Subcutaneous abdominal adipose tissue (tissue), 5 donors: ENCODE measurements around the gene L3MBTL2.

Source experiments
- H3K27ac ChIP-seq: one replicate; pipeline ENCODE4 v1.7.0; 2013; ENCODE audit warnings: low read depth, mild to moderate bottlenecking, inconsistent platforms, low read length, moderate library complexity
- H3K27me3 ChIP-seq, 5 donors: one replicate each; pipeline ENCODE4 v1.7.0; 2013; ENCODE audit warnings: low read length in 5 of 5, inconsistent platforms in 1 of 5; ENCODE audit not compliant: control insufficient read depth in 5 of 5, insufficient read depth in 4 of 5
- H3K36me3 ChIP-seq, 5 donors: one replicate each; pipeline ENCODE4 v1.7.0; 2013; ENCODE audit warnings: low read length in 5 of 5; ENCODE audit not compliant: control insufficient read depth in 5 of 5, insufficient read depth in 5 of 5
- H3K4me1 ChIP-seq, 5 donors: one replicate each; pipeline ENCODE4 v1.7.0; 2013; ENCODE audit warnings: low read length in 5 of 5, mild to moderate bottlenecking in 3 of 5, moderate library complexity in 1 of 5; ENCODE audit not compliant: control insufficient read depth in 5 of 5, insufficient read depth in 5 of 5
- H3K4me3 ChIP-seq, 5 donors: one replicate each; pipeline ENCODE4 v1.7.0; 2013; ENCODE audit warnings: low read length in 5 of 5, low read depth in 1 of 5
- H3K9ac ChIP-seq, 5 donors: one replicate each; pipeline ENCODE4 v1.7.0; 2013; ENCODE audit warnings: low read length in 5 of 5, mild to moderate bottlenecking in 4 of 5, moderate library complexity in 3 of 5
- H3K9me3 ChIP-seq, 5 donors: one replicate each; pipeline ENCODE4 v1.7.0; 2013; ENCODE audit warnings: low read length in 5 of 5; ENCODE audit not compliant: control insufficient read depth in 5 of 5
- donor health status: healthy.
- donor health status: healthy.
- donor health status: healthy.
- donor health status: healthy.
- donor health status: healthy.

Gene L3MBTL2

DNA sequence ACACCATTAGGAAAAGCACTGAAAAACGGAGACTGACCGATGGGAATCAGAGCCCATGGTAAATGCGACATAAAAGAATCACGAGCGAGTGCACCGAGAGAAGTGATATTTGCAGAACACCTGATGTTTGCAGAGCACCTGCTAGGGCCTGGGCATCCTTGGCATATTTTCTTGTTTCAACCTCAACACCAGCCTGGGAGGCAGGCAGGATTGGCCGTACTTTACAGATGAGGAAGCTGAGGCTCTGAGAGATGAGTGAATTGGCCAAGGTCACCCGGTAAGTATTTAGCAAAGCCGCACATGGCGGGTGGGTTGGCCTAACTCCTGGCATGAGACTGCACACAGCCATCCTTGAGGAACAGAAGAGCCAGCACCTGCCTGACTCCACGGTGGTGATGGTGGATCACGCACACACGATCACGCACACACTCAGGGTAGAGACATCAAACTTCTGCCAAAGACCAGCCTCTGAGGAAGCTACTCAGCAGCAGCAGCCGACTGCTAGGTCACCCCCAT, 57.2 kb downstream of the L3MBTL2 start:
- no peak overlapping the region for H3K27ac ChIP-seq
- no peaks in the 10 kb centered on the region for H3K9me3 ChIP-seq
- H3K36me3 ChIP-seq: peaks cover 0 to 88% (median 76%) of the 10 kb centered on the region in 5 donors
- no peaks in the 10 kb centered on the region for H3K4me1 ChIP-seq
- H3K9ac ChIP-seq: no peak overlapping the region
- H3K4me3 ChIP-seq: no peak overlapping the region
- no peaks in the 10 kb centered on the region for H3K27me3 ChIP-seq

DNA sequence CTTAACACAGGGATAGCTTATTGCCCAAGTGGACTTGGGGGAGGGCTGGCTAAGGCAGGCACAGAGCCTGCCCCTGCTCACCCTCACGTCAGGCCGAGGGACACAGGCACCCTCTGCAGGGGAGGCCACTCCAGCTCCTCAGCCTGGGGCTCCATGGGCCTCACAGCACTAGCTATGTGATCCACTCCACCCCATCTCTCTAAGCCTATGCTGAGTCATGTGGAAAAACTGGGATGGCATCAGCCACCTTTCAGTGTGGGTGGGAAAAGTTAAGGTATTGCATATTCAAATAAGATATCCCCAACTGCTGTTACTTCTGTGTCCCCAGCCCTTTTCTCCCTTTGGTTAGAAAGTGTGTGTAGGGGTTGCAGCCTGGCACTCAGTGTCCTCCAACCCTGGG, 58.6 kb downstream of the L3MBTL2 start:
- H3K4me3 ChIP-seq: no peak overlapping the region
- no peaks in the 10 kb centered on the region for H3K4me1 ChIP-seq
- no peak overlapping the region for H3K9ac ChIP-seq
- no peak overlapping the region for H3K27ac ChIP-seq
- H3K9me3 ChIP-seq: no peaks in the 10 kb centered on the region
- H3K27me3 ChIP-seq: no peaks in the 10 kb centered on the region
- peaks cover 0 to 88% (median 77%) of the 10 kb centered on the region in 5 donors for H3K36me3 ChIP-seq

DNA sequence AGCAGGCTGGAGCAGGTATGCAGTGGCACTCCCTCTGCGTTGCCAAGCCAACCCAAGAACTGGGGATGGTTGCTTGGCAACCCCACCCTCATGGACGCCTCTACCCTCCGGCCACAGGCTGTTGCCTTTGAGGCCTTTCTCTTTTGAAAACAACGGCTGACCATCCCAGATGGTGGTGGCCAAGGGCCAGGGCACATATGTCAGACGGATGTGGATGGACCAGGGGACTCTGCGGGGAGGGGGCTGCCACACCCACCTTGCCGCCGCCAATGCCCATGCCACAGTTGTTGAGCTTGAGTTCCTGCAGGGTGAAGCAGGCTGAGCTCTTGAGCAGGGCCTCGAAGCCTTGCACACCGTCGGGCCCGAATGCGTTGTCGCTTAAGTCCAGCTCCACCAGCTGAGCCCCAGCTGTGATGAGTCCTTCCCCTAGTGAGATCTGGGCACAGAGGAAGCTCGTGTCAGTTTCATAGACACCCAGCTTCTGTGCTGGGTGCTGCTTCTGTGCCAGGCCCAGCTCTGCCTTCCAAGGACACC, 59.4 kb downstream of the L3MBTL2 start:
- Histone ChIP-seq H3K27me3 (no peaks in the 10 kb centered on the region), H3K27ac (no peak overlapping the region), H3K4me3 (no peak overlapping the region), H3K36me3 (peaks cover 4 to 91% (median 77%) of the 10 kb centered on the region in 5 donors), H3K4me1 (no peaks in the 10 kb centered on the region), H3K9me3 (no peaks in the 10 kb centered on the region), H3K9ac (no peak overlapping the region)

DNA sequence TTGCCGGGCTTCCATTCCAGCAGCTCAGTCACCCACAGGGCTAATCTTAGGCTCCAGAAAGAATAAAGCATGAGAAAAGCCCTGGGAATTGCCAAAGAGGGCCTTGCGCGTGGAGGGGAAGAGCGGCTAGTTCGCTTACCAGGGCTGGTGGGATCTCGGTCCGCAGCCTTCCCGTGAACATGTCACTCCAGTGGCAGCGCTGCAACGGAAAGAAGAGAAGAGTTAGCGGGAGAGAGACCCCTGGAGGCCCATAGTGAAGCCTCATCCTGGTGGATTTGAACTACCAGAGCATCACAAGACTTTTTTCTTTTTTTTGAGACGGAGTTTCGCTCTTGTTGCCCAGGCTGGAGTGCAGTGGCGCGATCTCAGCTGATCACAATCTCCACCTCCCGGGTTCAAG, 62.8 kb downstream of the L3MBTL2 start:
- H3K9me3 ChIP-seq: no peaks in the 10 kb centered on the region
- no peak overlapping the region for H3K9ac ChIP-seq
- H3K4me1 ChIP-seq: no peaks in the 10 kb centered on the region
- peaks cover 4 to 84% (median 68%) of the 10 kb centered on the region in 5 donors for H3K36me3 ChIP-seq
- no peaks in the 10 kb centered on the region for H3K27me3 ChIP-seq
- no peak overlapping the region for H3K27ac ChIP-seq
- no peak overlapping the region for H3K4me3 ChIP-seq

DNA sequence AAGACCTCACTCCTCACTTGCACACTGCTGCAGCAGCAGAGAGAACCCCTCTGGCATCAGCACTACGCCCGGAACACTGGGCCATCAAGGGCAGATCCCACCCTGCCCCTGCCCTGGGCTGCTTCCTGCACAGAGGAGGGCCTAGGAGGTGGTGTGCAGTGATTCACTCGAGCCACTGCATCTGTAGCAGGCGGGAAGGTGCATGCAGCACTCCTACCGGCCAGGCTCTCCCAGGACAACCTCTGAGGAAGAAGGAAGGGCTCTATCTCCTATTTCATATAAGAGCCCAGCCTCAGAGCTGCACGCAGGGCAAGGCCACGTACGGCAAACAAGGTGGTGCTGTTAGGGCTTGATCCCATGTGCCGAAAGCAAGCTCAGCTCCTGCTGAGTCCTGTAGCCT, 66.7 kb downstream of the L3MBTL2 start:
- H3K9me3 ChIP-seq: no peaks in the 10 kb centered on the region
- peaks cover 4 to 83% (median 63%) of the 10 kb centered on the region in 5 donors for H3K36me3 ChIP-seq
- H3K27ac ChIP-seq: no peak overlapping the region
- H3K9ac ChIP-seq: no peak overlapping the region
- no peak overlapping the region for H3K4me3 ChIP-seq
- H3K4me1 ChIP-seq: peaks cover 2 to 7% (median 5%) of the 10 kb centered on the region in 5 donors
- no peaks in the 10 kb centered on the region for H3K27me3 ChIP-seq

DNA sequence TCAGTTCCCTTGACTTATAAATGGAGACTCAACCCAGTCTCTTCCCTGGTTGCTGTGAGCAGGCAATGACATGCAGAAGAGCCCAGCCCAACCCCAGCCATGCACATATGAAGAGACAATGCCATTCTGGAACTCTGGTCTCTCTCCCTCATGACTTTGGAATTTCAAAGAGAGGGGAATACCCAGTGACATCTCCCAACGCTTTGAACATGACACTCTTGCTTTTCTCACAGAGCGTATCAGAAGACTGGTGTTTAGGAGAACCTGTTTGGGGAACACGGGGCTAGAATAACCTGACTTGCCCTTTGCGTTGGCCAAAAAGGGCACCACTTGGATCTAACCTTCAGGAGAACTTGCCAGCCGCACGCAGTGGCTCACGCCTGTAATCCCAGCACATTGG, 68.0 kb downstream of the L3MBTL2 start:
- H3K27me3 ChIP-seq: no peaks in the 10 kb centered on the region
- no peak overlapping the region for H3K9ac ChIP-seq
- peaks cover 2 to 7% (median 5%) of the 10 kb centered on the region in 5 donors for H3K4me1 ChIP-seq
- peaks cover 4 to 79% (median 59%) of the 10 kb centered on the region in 5 donors for H3K36me3 ChIP-seq
- H3K27ac ChIP-seq: no peak overlapping the region
- no peak overlapping the region for H3K4me3 ChIP-seq
- H3K9me3 ChIP-seq: no peaks in the 10 kb centered on the region

DNA sequence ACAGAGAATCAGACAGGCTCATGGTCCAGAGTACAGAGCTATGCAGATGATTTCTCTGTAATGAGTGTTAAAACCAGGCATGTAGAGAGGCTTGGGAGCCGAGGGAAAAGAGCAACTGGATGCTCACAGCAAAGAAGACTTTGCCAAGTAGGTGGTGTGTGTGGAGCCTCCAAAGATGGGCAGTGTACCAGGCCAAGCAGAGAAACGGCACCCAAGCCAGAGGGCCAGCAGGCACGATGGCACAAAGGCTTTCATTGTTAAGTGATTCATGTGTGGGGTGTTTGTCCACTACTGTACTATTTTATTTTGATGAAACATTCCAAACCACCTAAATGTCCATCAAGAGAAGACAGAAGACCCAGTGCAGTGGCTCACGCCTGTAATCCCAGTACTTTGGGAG, 69.7 kb downstream of the L3MBTL2 start:
- peaks cover 0 to 74% (median 54%) of the 10 kb centered on the region in 5 donors for H3K36me3 ChIP-seq
- no peak overlapping the region for H3K9ac ChIP-seq
- H3K4me3 ChIP-seq: no peak overlapping the region
- H3K27me3 ChIP-seq: no peaks in the 10 kb centered on the region
- H3K4me1 ChIP-seq: peaks cover 2 to 7% (median 5%) of the 10 kb centered on the region in 5 donors
- H3K9me3 ChIP-seq: no peaks in the 10 kb centered on the region
- no peak overlapping the region for H3K27ac ChIP-seq

DNA sequence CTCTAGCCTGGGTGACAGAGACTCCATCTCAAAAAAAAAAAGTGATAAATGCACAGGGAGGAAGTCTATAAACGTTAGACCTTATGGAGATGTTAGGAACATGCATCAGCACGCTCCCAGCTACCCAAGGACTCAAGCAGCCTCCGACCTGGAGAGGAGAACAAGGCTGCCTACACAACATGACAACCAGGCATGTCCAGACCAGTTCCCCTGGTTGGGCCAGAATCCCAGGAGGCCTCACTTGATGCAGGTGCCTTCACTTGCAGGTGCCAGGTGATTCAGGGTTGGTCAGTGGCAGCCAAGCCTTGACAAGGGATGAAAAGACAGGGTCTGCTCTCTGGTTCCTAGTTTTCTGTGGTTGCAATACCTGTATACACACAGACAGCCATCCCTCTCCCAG, 75.0 kb downstream of the L3MBTL2 start:
- Histone ChIP-seq H3K9ac (no peak overlapping the region), H3K36me3 (peaks cover 3 to 49% (median 32%) of the 10 kb centered on the region in 5 donors), H3K27me3 (no peaks in the 10 kb centered on the region), H3K27ac (no peak overlapping the region), H3K4me1 (peaks cover 0 to 8% (median 3%) of the 10 kb centered on the region in 5 donors), H3K4me3 (no peak overlapping the region), H3K9me3 (no peaks in the 10 kb centered on the region)

DNA sequence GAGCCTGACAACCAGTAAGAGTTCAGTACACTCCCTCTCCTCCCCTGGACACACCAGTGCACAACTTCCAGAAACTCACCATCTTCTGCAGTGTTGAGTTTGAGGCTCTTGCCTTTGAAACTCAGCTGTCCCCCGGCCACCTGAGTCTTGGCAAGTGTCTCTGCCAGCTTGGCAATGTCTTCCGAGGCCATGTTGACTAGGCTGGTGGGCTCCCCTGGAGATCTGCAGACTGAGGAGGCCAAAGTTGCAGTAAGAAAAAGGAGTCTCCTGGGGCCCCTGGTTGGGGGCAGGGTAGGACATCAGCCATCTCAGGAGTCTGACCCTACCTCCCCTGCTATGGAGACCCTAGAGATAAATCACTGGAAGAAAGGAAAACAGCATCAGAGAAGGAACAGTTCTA, 75.7 kb downstream of the L3MBTL2 start:
- no peak overlapping the region for H3K27ac ChIP-seq
- H3K9ac ChIP-seq: no peak overlapping the region
- H3K9me3 ChIP-seq: no peaks in the 10 kb centered on the region
- peaks cover 3 to 42% (median 29%) of the 10 kb centered on the region in 5 donors for H3K36me3 ChIP-seq
- H3K27me3 ChIP-seq: no peaks in the 10 kb centered on the region
- peaks cover 3 to 14% (median 11%) of the 10 kb centered on the region in 5 donors for H3K4me1 ChIP-seq
- H3K4me3 ChIP-seq: no peak overlapping the region
